Measurements from ENCODE around the gene BCL2L12.

DNA sequence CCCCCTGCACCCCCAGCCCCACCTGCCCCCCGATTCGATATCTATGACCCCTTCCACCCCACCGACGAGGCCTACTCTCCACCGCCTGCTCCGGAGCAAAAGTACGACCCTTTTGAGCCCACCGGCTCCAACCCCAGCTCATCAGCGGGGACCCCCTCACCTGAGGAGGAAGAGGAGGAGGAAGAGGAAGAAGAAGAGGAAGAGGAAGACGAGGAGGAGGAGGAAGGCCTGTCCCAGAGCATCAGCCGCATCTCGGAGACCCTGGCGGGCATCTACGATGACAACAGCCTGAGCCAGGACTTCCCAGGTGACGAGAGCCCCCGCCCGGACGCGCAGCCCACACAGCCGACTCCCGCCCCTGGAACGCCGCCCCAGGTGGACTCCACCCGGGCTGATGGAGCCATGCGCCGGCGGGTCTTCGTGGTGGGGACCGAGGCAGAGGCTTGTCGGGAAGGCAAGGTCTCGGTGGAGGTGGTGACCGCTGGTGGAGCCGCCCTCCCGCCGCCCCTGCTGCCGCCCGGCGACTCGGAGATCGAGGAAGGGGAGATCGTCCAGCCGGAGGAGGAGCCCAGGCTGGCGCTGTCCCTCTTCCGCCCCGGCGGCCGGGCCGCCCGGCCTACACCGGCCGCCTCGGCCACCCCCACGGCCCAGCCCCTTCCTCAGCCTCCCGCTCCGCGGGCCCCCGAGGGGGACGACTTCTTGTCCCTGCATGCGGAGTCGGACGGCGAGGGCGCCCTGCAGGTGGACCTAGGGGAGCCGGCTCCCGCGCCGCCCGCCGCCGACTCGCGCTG lies 14.5 kb upstream of the BCL2L12 start:
- TF ChIP-seq, protein P1, sequence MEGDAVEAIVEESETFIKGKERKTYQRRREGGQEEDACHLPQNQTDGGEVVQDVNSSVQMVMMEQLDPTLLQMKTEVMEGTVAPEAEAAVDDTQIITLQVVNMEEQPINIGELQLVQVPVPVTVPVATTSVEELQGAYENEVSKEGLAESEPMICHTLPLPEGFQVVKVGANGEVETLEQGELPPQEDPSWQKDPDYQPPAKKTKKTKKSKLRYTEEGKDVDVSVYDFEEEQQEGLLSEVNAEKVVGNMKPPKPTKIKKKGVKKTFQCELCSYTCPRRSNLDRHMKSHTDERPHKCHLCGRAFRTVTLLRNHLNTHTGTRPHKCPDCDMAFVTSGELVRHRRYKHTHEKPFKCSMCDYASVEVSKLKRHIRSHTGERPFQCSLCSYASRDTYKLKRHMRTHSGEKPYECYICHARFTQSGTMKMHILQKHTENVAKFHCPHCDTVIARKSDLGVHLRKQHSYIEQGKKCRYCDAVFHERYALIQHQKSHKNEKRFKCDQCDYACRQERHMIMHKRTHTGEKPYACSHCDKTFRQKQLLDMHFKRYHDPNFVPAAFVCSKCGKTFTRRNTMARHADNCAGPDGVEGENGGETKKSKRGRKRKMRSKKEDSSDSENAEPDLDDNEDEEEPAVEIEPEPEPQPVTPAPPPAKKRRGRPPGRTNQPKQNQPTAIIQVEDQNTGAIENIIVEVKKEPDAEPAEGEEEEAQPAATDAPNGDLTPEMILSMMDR (IDR thresholded peaks at IDR 0.05): no peak
- TF ChIP-seq EP300 (IDR thresholded peaks at IDR 0.05): no peak
- no peak for TF ChIP-seq POLR2A (IDR thresholded peaks at IDR 0.05)

Data from suprapubic skin (tissue), 3 donors.